NAMALWA (cell line): Measurements from ENCODE around the gene DGKQ.
A peak's percentile ranks its signal among the peaks of the same experiment; 100 is the strongest.
"Not testable (repeated sequence)": the region's sequence is repeated elsewhere in the genome, so short reads cannot be mapped to it uniquely, and the experiment has no call there.

ENCODE experiments used
- DNase-seq: peaks from one replicate; pipeline ENCODE4 v3.0.0-alpha.2; 2015; ENCODE audit warnings: low spot score

The DGKQ gene

DNA sequence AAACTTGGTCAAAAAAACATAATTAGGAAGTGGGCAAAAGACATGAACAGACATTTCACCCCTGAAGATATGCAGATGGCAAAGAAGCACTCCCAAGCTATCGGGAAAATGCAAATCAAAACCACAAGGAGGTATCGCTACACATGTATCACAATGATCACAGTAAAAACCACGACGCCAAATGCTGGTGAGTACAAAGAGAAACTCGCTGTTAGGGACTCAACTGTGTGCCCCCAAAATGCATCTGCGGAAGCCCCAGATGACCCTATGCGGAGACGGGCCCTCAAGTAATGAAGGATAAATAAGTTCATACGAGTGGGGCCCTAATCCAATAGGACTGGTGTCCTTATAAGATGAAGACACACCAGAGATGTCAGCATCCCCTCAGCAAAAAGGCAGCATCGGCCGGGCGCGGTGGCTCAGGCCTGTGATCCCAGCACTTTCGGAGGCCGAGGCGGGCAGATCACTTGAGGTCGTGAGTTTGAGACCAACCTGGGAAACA lies 51.5 kb downstream of the DGKQ start:
- DNase-seq: peak; percentile 85

GRCh38 chr4:919004-919680 lies 54.2 kb downstream of the DGKQ start:
- not testable (repeated sequence) for DNase-seq

DNA sequence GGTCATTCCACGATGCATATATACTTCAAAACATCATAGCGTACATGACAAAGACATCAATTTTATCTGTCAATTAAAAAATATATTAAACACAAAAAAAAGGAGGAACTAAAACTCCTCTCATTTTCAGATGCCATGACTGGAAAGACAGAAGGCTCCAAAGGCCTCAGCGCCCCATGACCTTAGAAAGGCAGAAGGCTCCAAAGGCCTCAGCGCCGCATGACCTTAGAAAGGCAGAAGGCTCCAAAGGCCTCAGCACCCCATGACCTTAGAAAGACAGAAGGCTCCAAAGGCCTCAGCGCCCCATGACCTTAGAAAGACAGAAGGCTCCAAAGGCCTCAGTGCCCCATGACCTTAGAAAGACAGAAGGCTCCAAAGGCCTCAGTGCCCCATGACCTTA lies 54.8 kb downstream of the DGKQ start:
- DNase-seq: not testable (repeated sequence)

DNA sequence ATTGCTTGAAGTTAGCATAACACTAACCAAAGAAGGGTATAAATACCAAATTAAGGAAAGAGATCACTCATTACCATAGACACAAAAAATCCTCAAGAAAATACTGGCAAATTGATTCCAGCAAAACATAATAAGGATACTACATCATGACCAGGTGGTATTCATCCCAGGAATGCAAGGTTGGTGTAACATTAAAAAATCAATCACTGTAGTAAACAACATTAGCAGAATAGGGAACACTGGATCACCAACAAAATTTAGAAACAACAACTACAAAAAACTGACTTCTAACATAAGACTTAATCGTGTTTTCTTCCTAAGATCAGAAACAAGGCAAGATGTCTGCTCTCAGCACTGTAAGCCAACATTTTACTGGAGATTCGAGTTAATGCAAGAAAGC lies 55.4 kb downstream of the DGKQ start:
- DNase-seq: no peak

DNA sequence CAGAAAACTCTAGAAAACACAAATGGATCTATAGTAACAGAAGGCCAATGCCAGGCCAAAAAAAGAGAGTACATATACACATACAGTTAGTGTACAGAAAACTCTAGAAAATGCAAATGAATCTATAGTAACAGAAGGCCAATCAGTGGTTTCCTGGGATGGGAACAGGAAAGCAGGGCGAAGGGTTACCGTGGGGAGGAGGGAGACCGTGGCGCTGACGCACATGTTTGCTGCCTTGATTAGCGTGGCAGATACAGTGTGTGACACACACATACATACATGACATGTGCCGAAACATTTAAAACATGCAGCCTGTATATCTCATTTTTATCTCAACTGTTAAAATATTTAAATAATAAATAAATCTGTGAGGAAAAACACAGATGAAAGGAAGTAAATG lies 55.9 kb downstream of the DGKQ start:
- DNase-seq: no peak

GRCh38 chr4:915595-915994 lies 57.8 kb downstream of the DGKQ start:
- DNase-seq: peak; percentile 23

- peak; percentile 27 for DNase-seq
Measured at GRCh38 chr4:915041-915474, 58.3 kb downstream of the DGKQ start.

- DNase-seq: no peak
Measured at GRCh38 chr4:914531-914930, 58.8 kb downstream of the DGKQ start.

- DNase-seq: no peak
Measured at GRCh38 chr4:913280-913618, 60.1 kb downstream of the DGKQ start.

DNA sequence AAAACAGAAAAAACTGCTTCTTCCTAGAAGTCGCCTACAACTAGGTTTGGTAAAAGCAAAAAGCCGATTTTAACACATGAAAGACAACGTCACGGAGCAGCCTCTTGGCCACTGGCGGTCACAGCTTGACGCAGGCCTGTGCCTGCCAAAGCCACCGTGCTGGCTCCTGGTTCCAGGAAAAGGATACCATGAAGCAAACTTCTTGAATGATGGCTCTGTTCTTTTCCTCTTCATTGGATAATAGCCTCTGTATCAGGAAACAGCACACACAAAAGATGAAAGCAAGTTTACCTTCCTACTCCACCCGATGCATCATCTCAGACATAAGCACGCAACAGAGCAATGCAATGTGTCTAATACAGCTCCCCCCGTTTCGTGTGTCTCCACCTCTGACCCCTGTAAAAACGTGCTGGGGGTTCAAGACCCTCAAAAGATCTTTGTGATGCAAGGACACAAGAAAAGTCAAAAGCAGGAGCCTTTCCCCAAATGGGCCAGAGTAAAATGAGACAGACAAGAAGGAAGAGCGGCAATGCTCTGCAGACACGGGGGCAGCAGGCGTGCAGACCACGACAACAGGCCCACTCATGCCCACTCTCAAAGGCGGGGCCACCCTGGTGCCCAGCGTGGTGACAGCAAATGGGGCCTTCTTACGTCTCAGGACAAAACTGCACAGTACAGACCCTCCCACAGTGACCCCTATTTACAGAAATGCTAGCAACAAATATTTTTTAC lies 60.7 kb downstream of the DGKQ start:
- no peak for DNase-seq

- DNase-seq: no peak
Measured at GRCh38 chr4:911871-912490, 61.4 kb downstream of the DGKQ start.

- no peak for DNase-seq
Measured at GRCh38 chr4:911221-911751, 62.1 kb downstream of the DGKQ start.

- no peak for DNase-seq
Measured at GRCh38 chr4:910366-911091, 62.8 kb downstream of the DGKQ start.

- no peak for DNase-seq
Measured at GRCh38 chr4:909821-910220, 63.5 kb downstream of the DGKQ start.

DNA sequence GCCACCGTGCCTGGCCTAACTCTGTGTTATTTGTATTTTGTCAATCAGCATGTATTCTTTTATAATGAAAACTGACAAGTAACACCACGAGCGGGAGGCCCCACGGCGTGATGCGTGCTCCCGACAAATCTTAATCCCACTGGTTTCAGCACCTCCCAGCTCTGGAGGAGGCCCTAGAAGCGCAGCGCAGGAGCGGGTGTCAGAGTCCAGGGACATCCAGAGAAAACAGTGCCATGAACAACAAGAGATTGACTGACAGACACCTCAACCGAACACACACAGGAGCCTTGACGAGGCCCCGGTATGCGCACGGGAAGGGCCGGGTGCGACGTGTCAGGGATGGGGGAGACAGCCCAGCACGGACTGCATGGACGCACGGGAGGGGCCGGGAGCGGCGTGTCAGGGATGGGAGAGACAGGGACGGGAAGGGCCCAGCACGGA lies 64.2 kb downstream of the DGKQ start:
- DNase-seq: no peak
